ENCODE measurements around the gene HIVEP3.

The HIVEP3 gene

DNA sequence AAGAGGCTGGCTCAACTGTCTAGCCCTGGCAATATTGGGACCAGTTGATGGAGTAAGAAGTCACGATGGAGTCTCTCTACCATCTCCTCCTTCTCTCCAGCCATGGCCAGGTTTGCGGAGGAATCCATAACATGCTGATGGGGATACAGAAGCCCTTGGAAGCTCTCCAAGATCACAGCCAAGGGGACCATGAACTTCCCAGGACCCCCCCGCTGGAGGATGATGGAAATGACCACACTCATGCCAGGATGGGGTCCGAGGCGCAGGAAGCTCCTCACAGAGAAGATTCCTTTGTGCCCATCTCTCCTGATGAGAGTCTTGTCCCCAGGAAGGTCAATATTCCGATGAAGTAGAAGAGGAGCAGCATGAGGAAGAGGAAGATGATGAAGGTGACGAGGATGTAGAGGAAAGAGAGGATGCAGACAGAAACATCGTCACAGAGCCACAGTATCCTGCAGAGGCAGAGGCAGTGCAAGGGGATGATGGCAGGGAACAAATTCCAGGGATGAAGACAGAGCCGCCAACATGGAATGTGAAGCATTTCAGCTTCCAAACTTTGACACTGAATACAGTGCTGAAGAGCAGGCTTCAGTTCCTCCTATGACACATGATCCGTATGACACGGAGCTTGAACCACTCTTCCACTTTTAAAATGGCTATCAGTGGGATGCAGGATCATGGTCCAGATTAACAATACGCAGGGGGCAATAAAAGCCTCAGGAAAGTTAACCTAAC, 376.4 kb downstream of the HIVEP3 start:
- TF ChIP-seq EP300 (IDR thresholded peaks at IDR 0.05; ENCODE audit: borderline replicate concordance): no peak
- TF ChIP-seq EGR1 (IDR thresholded peaks at IDR 0.05): no peak
- TF ChIP-seq CREB1 (IDR thresholded peaks at IDR 0.05; ENCODE audit: low read depth): no peak
- TF ChIP-seq FOXM1 (IDR thresholded peaks at IDR 0.05; ENCODE audit: borderline replicate concordance, low read depth): no peak
- no peak for TF ChIP-seq TCF12 (IDR thresholded peaks at IDR 0.05; ENCODE audit: low read depth)
- TF ChIP-seq REST (IDR thresholded peaks at IDR 0.05; ENCODE audit: low read depth): no peak
- no peak for TF ChIP-seq NFIC (IDR thresholded peaks at IDR 0.05)
- no peak for TF ChIP-seq RAD21 (IDR thresholded peaks at IDR 0.05; ENCODE audit: low read depth)
- TF ChIP-seq, protein P1, sequence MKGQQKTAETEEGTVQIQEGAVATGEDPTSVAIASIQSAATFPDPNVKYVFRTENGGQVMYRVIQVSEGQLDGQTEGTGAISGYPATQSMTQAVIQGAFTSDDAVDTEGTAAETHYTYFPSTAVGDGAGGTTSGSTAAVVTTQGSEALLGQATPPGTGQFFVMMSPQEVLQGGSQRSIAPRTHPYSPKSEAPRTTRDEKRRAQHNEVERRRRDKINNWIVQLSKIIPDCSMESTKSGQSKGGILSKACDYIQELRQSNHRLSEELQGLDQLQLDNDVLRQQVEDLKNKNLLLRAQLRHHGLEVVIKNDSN (IDR thresholded peaks at IDR 0.05): no peak

DNA sequence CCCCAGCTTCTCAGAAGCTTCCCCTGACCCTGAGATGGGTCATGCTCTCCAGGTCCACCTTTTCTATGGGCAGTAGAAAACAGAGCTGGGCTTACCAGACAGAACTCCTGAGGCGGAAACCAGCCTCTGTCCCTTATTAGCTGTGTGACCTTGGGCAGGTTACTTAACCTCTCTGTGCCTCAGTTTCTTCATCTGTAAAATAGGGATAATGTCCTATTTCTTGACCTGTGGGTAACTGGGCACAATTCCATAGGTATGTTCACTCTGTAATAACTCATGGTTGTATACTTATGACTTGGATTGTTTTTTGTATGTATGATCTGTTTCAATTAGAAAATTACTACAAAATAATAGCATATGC, 377.1 kb downstream of the HIVEP3 start:
- TF ChIP-seq CREB1 (IDR thresholded peaks at IDR 0.05; ENCODE audit: low read depth) (no peak), REST (IDR thresholded peaks at IDR 0.05; ENCODE audit: low read depth) (no peak), CEBPB (IDR thresholded peaks at IDR 0.05) (no peak), YY1 (IDR thresholded peaks at IDR 0.05; ENCODE audit: low read depth) (no peak), TAF1 (IDR thresholded peaks at IDR 0.05; ENCODE audit: low read depth) (no peak), EGR1 (IDR thresholded peaks at IDR 0.05) (no peak), EP300 (IDR thresholded peaks at IDR 0.05; ENCODE audit: borderline replicate concordance) (no peak), RAD21 (IDR thresholded peaks at IDR 0.05; ENCODE audit: low read depth) (no peak), TEAD4 (IDR thresholded peaks at IDR 0.05) (no peak), NFIC (IDR thresholded peaks at IDR 0.05) (no peak)
- TF ChIP-seq, protein P1 (IDR thresholded peaks at IDR 0.05): no peak
- TF ChIP-seq, protein P2, sequence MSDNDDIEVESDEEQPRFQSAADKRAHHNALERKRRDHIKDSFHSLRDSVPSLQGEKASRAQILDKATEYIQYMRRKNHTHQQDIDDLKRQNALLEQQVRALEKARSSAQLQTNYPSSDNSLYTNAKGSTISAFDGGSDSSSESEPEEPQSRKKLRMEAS (IDR thresholded peaks at IDR 0.05): no peak

- TF ChIP-seq, protein P2 (IDR thresholded peaks at IDR 0.05): no peak
- no peak for TF ChIP-seq RAD21 (IDR thresholded peaks at IDR 0.05; ENCODE audit: low read depth)
Measured at GRCh38 chr1:41540886-41541591, 377.7 kb downstream of the HIVEP3 start.

DNA sequence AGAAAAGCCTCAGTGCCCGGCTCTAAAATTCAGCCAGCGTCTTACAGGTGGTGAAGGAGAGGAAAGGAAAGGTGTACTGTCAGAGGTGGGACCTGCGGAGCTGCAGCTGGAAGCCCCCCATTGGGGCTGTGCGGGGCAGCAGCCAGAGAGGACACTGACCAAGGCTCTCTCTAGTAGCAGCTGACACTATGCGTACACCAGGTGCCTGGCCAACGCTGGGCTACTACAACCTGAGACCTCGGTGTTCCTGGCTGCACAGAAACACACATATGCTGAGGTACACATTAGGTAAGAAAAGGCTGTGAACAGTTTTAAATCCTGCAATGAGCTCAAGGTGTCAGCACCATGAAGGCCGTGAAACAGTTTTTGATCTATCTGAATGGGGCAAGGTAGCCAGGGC, 378.7 kb downstream of the HIVEP3 start:
- no peak for TF ChIP-seq FOXM1 (IDR thresholded peaks at IDR 0.05; ENCODE audit: borderline replicate concordance, low read depth)

DNA sequence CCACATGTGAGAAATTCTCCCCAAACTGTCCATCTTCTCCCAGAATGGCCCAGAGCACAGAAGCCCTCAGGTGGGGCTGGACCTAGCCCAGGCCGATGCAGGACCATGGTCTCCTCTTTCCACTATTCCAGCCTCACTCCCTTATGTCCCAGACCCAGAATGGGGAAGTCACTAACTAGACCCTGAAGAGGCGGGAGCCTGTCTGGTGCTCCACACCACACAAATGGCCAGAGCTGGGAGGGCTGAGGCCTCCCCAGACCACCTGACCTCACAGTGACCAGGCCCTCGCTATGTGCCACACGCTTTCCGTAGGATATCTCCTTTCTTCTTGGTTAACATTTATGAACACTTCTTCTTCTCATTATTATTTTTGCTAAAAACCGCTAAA, 379.3 kb downstream of the HIVEP3 start:
- TF ChIP-seq CREB1 (IDR thresholded peaks at IDR 0.05; ENCODE audit: low read depth) (no peak), RAD21 (IDR thresholded peaks at IDR 0.05; ENCODE audit: low read depth) (no peak), TEAD4 (IDR thresholded peaks at IDR 0.05) (no peak), TAF1 (IDR thresholded peaks at IDR 0.05; ENCODE audit: low read depth) (no peak), YY1 (IDR thresholded peaks at IDR 0.05; ENCODE audit: low read depth) (no peak), REST (IDR thresholded peaks at IDR 0.05; ENCODE audit: low read depth) (no peak), TCF12 (IDR thresholded peaks at IDR 0.05; ENCODE audit: low read depth) (no peak), NFIC (IDR thresholded peaks at IDR 0.05) (no peak), CEBPB (IDR thresholded peaks at IDR 0.05) (no peak), EP300 (IDR thresholded peaks at IDR 0.05; ENCODE audit: borderline replicate concordance) (no peak), EGR1 (IDR thresholded peaks at IDR 0.05) (no peak), ZBTB7A (IDR thresholded peaks at IDR 0.05; ENCODE audit: low read depth) (no peak)
- TF ChIP-seq, protein P2 (IDR thresholded peaks at IDR 0.05): no peak
- TF ChIP-seq, protein P1 (IDR thresholded peaks at IDR 0.05): no peak
